IMR-90 (cell line): ENCODE results near the gene LIPH. TPM values are rescaled to one million over a fixed set of nuclear protein-coding genes. Genes with fewer than 3 reads are reported as not detected.

Experiments used
- ATAC-seq: fragments of 200-7000 bp; cut with Tn5 transposase; 2 replicates; pipeline ENCODE4 v1.9.1; 2020; ENCODE audit warnings: low read depth, mild to moderate bottlenecking, moderate library complexity
- BruUV-seq: library from RNA; stranded (reverse); fragments of 400-500 nt; replicated peaks from 2 replicates; lab custom pipeline; 2021; lab: Mats Ljungman, UMichigan
- CTCF ChIA-PET: fragments of 300-600 bp; formaldehyde crosslinking; extraction: SDS; loops from one replicate; lab custom pipeline; 2021; ENCODE audit warnings: antibody characterized with exemption; lab: Yijun Ruan, JAX
- POLR2A ChIA-PET: fragments of 300-600 bp; sonication (Branson Sonifier 250); formaldehyde crosslinking; loops from one replicate; lab custom pipeline; 2022; ENCODE audit warnings: antibody characterized with exemption; ENCODE audit not compliant: unreplicated experiment; lab: Charles Lee
- DNase-seq: peaks from one replicate; pipeline ENCODE4 v3.0.0; 2013
- H2AFZ ChIP-seq: replicated peaks from 2 replicates; pipeline ENCODE3; 2013; ENCODE audit warnings: low read length, mild to moderate bottlenecking; ENCODE audit not compliant: poor library complexity
- H2AK5ac ChIP-seq: 2 replicates; pipeline ENCODE4 v1.6.1; 2013; ENCODE audit warnings: low read depth, low read length, inconsistent platforms
- H2AK9ac ChIP-seq: replicated peaks from 2 replicates; pipeline ENCODE3; 2013; ENCODE audit warnings: mild to moderate bottlenecking, low read depth, low read length, moderate library complexity; ENCODE audit not compliant: poor library complexity
- H2BK120ac ChIP-seq: 2 replicates; pipeline ENCODE4 v1.6.1; 2013; ENCODE audit warnings: low read depth, low read length, inconsistent platforms
- H2BK15ac ChIP-seq: 3 replicates; pipeline ENCODE4 v1.6.1; 2013; ENCODE audit warnings: low read depth, low read length, inconsistent platforms
- H2BK20ac ChIP-seq: 2 replicates; pipeline ENCODE4 v1.6.1; 2013; ENCODE audit warnings: low read depth, mild to moderate bottlenecking, inconsistent platforms, low read length, moderate library complexity
- H2BK5ac ChIP-seq: 2 replicates; pipeline ENCODE4 v1.6.1; 2013; ENCODE audit warnings: mild to moderate bottlenecking, low read depth, low read length, inconsistent platforms; ENCODE audit not compliant: poor library complexity, severe bottlenecking
- H3K14ac ChIP-seq: replicated peaks from 2 replicates; pipeline ENCODE4 v1.6.1; 2013; ENCODE audit warnings: low read depth, low read length, inconsistent platforms
- H3K18ac ChIP-seq: 2 replicates; pipeline ENCODE4 v1.6.1; 2013; ENCODE audit warnings: low read depth, low read length, control low read depth
- H3K23ac ChIP-seq: 2 replicates; pipeline ENCODE4 v1.6.1; 2013; ENCODE audit warnings: low read depth, low read length, inconsistent platforms
- H3K27ac ChIP-seq: 2 replicates; pipeline ENCODE4 v1.5.1; 2013; ENCODE audit warnings: mild to moderate bottlenecking, control low read depth, low read length; ENCODE audit not compliant: insufficient read depth
- H3K27me3 ChIP-seq: 2 replicates; pipeline ENCODE4 v1.6.1; 2013; ENCODE audit warnings: low read length; ENCODE audit not compliant: control insufficient read depth, insufficient read depth
- H3K36me3 ChIP-seq: 2 replicates; pipeline ENCODE4 v1.6.1; 2013; ENCODE audit warnings: low read length, mixed read lengths; ENCODE audit not compliant: control insufficient read depth, insufficient read depth
- H3K4ac ChIP-seq: 2 replicates; pipeline ENCODE4 v1.6.1; 2013; ENCODE audit warnings: low read depth, low read length, inconsistent platforms
- H3K4me1 ChIP-seq: 2 replicates; pipeline ENCODE4 v1.6.1; 2013; ENCODE audit warnings: low read length, mixed read lengths; ENCODE audit not compliant: control insufficient read depth, insufficient read depth
- H3K4me2 ChIP-seq: 2 replicates; pipeline ENCODE4 v1.6.1; 2013; ENCODE audit warnings: low read depth, mild to moderate bottlenecking, control low read depth, low read length, moderate library complexity
- H3K4me3 ChIP-seq: 2 replicates; pipeline ENCODE4 v1.5.1; 2013; ENCODE audit warnings: low read depth, mild to moderate bottlenecking, control low read depth, low read length, moderate library complexity; ENCODE audit not compliant: insufficient read depth
- H3K56ac ChIP-seq: 2 replicates; pipeline ENCODE4 v1.6.1; 2013; ENCODE audit warnings: low read length, inconsistent platforms; ENCODE audit not compliant: insufficient read depth; ENCODE audit errors: extremely low read depth
- H3K79me1 ChIP-seq, 2 experiments: 2 replicates each; pipeline ENCODE4 v1.6.1; 2013; ENCODE audit warnings: low read length in 2 of 2, inconsistent platforms in 1 of 2, low read depth in 1 of 2
- H3K9ac ChIP-seq: 2 replicates; pipeline ENCODE4 v1.6.1; 2013; ENCODE audit warnings: low read depth, low read length, control low read depth
- H3K9me1 ChIP-seq: 2 replicates; pipeline ENCODE4 v1.6.1; 2013; ENCODE audit warnings: low read length, inconsistent platforms; ENCODE audit not compliant: insufficient read depth
- H3K9me3 ChIP-seq: 2 replicates; pipeline ENCODE4 v1.6.1; 2013; ENCODE audit warnings: low read length; ENCODE audit not compliant: control insufficient read depth, insufficient read depth
- H4K20me1 ChIP-seq: 2 replicates; pipeline ENCODE4 v1.6.1; 2013; ENCODE audit warnings: low read length, inconsistent platforms; ENCODE audit not compliant: insufficient read depth
- H4K5ac ChIP-seq: 2 replicates; pipeline ENCODE4 v1.6.1; 2013; ENCODE audit warnings: mild to moderate bottlenecking, low read depth, low read length, control low read depth
- H4K8ac ChIP-seq, 2 experiments: 2 replicates each; pipeline ENCODE4 v1.6.1; 2013; ENCODE audit warnings: low read depth in 2 of 2, low read length in 2 of 2, control low read depth in 1 of 2, inconsistent platforms in 1 of 2
- H4K91ac ChIP-seq: 2 replicates; pipeline ENCODE4 v1.6.1; 2013; ENCODE audit warnings: low read depth, low read length, inconsistent platforms; ENCODE audit not compliant: insufficient read depth
- BHLHE40 ChIP-seq: fragments of 150-350 bp; IDR thresholded peaks from 2 replicates; pipeline ENCODE4 v1.6.1; 2016; ENCODE audit warnings: mild to moderate bottlenecking, low read depth, low read length
- CEBPB ChIP-seq: IDR thresholded peaks from 2 replicates; pipeline ENCODE4 v1.6.1; 2012; ENCODE audit warnings: low read depth, low read length, improper control_type of control experiment
- CTCF ChIP-seq: conservative IDR thresholded peaks from 2 replicates; pipeline ENCODE4 v1.5.1; 2012; ENCODE audit warnings: mild to moderate bottlenecking, low read depth, low read length, improper control_type of control experiment
- FOS ChIP-seq: fragments of 150-350 bp; IDR thresholded peaks from 2 replicates; pipeline ENCODE4 v1.6.1; 2016; ENCODE audit warnings: low read depth, low read length
- MAZ ChIP-seq: IDR thresholded peaks from 2 replicates; pipeline ENCODE4 v1.6.1; 2012; ENCODE audit warnings: low read depth, mild to moderate bottlenecking, low read length, improper control_type of control experiment, moderate library complexity, borderline replicate concordance
- MXI1 ChIP-seq: IDR thresholded peaks from 2 replicates; pipeline ENCODE4 v1.6.1; 2012; ENCODE audit warnings: low read depth, mild to moderate bottlenecking, low read length, moderate library complexity, borderline replicate concordance
- POLR2A ChIP-seq: IDR thresholded peaks from 2 replicates; pipeline ENCODE4 v1.6.1; 2012; ENCODE audit warnings: mild to moderate bottlenecking, low read depth, low read length
- RAD21 ChIP-seq: IDR thresholded peaks from 2 replicates; pipeline ENCODE4 v1.6.1; 2012; ENCODE audit warnings: low read length, improper control_type of control experiment
- RCOR1 ChIP-seq: IDR thresholded peaks from 2 replicates; pipeline ENCODE4 v1.6.1; 2012; ENCODE audit warnings: mild to moderate bottlenecking, low read length, improper control_type of control experiment; ENCODE audit not compliant: insufficient replicate concordance
- RFX5 ChIP-seq: IDR thresholded peaks from 2 replicates; pipeline ENCODE4 v1.8.0; 2012; ENCODE audit warnings: low read depth, mild to moderate bottlenecking, low read length, moderate library complexity
- SMC3 ChIP-seq: fragments of 150-350 bp; IDR thresholded peaks from 2 replicates; pipeline ENCODE4 v1.6.1; 2016; ENCODE audit warnings: low read depth, mild to moderate bottlenecking, antibody characterized with exemption, low read length, moderate library complexity
- USF2 ChIP-seq: fragments of 150-350 bp; IDR thresholded peaks from 2 replicates; pipeline ENCODE4 v1.6.1; 2017; ENCODE audit warnings: mild to moderate bottlenecking, antibody characterized with exemption, low read length, low read depth
- WGBS, 2 experiments: methylation state at CpG; one replicate each; pipeline versions ENCODE4 v1.1.5 to v1.1.7; 2013; ENCODE audit warnings: missing lambda C conversion rate in 2 of 2; ENCODE audit not compliant: insufficient read length in 1 of 2; ENCODE audit errors: extremely low coverage in 2 of 2; 5-methylcytosine and 5-hydroxymethylcytosine counted together
- dilution Hi-C: fragments of 300-500 bp; cut with HindIII; formaldehyde crosslinking; loops from one replicate; pipeline ENCODE4 v1.14.3; 2018; ENCODE audit warnings: low sequenced_read_pairs; ENCODE audit not compliant: unreplicated experiment
- in situ Hi-C: fragments of 300-500 bp; cut with MboI; formaldehyde crosslinking; loops from 3 replicates; pipeline ENCODE4 v1.14.3; 2019; ENCODE audit warnings: low sequenced_read_pairs, inconsistent platforms, mixed read lengths
- intact Hi-C: fragments of 100-400 bp; cut with micrococcal nuclease; formaldehyde crosslinking; loops from 2 replicates; pipeline ENCODE4 v1.10.0; 2022
- polyA plus RNA-seq, 3 experiments: library from polyadenylated mRNA; depleted of rRNA; stranded (reverse); fragments of >200 nt; gene quantifications; 2 replicates each; pipeline ENCODE4 v1.2.3, GENCODE V29; 2012; ENCODE audit warnings: low replicate concordance in 1 of 3
- total RNA-seq: library from RNA; depleted of rRNA; stranded (reverse); fragments of >200 nt; gene quantifications from 2 replicates; pipeline ENCODE4 v1.2.3, GENCODE V29; 2012

Gene LIPH
- total and polyA plus RNA-seq, 2 of the 4 experiments (the other 2 are of a cell fraction): 0.27 to 0.36 TPM

- Histone ChIP-seq H3K27me3 (peaks cover 3% of the 10 kb centered on the region), H2AK5ac (no peak overlapping the region), H3K56ac (no peak overlapping the region), H4K8ac (no peak overlapping the region), H3K4me3 (no peak overlapping the region), H4K5ac (no peak overlapping the region), H3K9me3 (no peaks in the 10 kb centered on the region), H2BK5ac (no peak overlapping the region), H3K4me1 (no peaks in the 10 kb centered on the region), H3K79me1 (no peaks in the 10 kb centered on the region), H2BK20ac (no peak overlapping the region), H2BK120ac (no peak overlapping the region), H3K36me3 (no peaks in the 10 kb centered on the region), H2BK15ac (no peak overlapping the region), H2AFZ (no peak overlapping the region), H3K27ac (no peak overlapping the region), H3K4ac (no peak overlapping the region), H4K91ac (no peak overlapping the region), H4K20me1 (no peaks in the 10 kb centered on the region), H3K4me2 (no peak overlapping the region), H3K23ac (no peak overlapping the region), H3K14ac (no peak overlapping the region), H3K18ac (no peak overlapping the region), H3K9ac (no peak overlapping the region), H2AK9ac (no peak overlapping the region), H3K9me1 (no peaks in the 10 kb centered on the region)
- dilution Hi-C loops: no loop called here
- ChIA-PET POLR2A (no interaction called here), CTCF (no interaction called here)
- ATAC-seq (no peak), DNase-seq (no peak)
- TF ChIP-seq FOS: no peak
- TF ChIP-seq USF2: no peak
- TF ChIP-seq SMC3: no peak
- no peak for TF ChIP-seq RAD21
- TF ChIP-seq RCOR1: no peak
- no peak for TF ChIP-seq BHLHE40
- no peak for TF ChIP-seq MXI1
- TF ChIP-seq MAZ: no peak
- TF ChIP-seq CEBPB: no peak
- TF ChIP-seq POLR2A: no peak
- TF ChIP-seq CTCF: no peak
- no peak for TF ChIP-seq RFX5
- 68% methylated on average over 6 of the region's 9 CpGs; no CpG with 5 or more reads in 1 of the 2 experiments for WGBS, 2 experiments
- BruUV-seq: no TSS peak
- intact Hi-C loops: no loop called here
- in situ Hi-C loops: no loop called here
These were observed 25.0 kb downstream of the LIPH start for GRCh38 chr3:185527364-185527763.
